Fibroblast of the conjunctiva (primary cell): Measurements from ENCODE around the gene NAPG.
"Not testable (repeated sequence)": the region's sequence is repeated elsewhere in the genome, so short reads cannot be mapped to it uniquely, and the experiment has no call there.

ENCODE experiments used
- DNase-seq: peaks from one replicate; pipeline ENCODE4 v3.0.0-alpha.2; 2010; ENCODE audit warnings: low read depth

The NAPG gene

GRCh38 chr18:10546557-10547300 lies 20.9 kb downstream of the NAPG start:
- DNase-seq = no peak

DNA sequence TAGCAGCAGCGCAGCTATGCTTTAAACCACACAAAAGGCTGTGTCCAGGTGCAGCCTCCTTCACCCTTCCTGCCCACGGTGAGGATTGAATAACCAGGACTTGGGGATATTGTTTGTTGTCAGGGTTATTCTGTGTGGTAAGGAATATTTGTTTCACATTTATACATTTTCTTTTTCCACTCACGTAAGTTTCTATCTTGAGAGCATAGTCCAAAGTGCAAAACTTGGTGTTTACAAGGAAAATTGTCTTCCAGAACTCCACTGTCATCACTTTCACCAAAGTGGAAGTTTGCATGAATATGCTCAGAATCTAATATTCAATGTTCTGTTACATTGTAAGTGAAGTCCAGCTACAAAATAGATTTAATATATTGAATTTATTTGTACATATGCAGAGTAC lies 26.4 kb downstream of the NAPG start:
- DNase-seq = no peak

GRCh38 chr18:10556251-10556650 lies 30.4 kb downstream of the NAPG start:
- DNase-seq = not testable (repeated sequence)

DNA sequence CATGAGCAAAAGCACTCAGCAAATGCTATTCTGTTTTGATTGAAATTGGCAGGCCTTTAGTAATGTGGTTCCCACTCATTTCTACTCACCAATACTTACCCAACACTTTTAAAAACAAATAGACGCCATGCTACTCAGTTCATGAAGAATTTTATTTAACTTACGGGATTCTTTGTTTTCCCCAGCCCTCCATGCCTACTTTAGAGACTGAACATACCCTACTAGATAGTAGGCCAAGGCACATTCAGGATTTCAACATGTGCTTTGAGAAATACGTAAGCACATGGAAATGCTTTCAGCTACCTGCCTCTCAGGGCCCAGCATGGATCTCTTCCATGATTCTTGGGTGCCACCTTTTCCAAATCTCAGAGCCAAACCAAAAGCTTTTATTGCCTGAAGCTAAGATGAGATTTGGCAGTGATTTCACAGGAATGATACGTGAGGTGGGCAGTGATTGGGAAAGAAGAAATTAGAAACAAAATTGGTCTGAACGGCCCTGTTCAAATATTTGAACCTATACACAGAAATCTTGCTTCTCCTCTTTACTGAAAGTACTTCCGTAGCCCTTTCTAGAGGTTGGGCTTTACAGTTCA lies 31.4 kb downstream of the NAPG start:
- no peak for DNase-seq

- DNase-seq = no peak
These were observed 32.6 kb downstream of the NAPG start for GRCh38 chr18:10558243-10558966.

- DNase-seq = no peak
These were observed 33.1 kb downstream of the NAPG start for GRCh38 chr18:10558967-10559298.

- DNase-seq = no peak
These were observed 34.0 kb downstream of the NAPG start for GRCh38 chr18:10559553-10560451.

GRCh38 chr18:10560452-10561045 lies 34.7 kb downstream of the NAPG start:
- DNase-seq = peak; percentile 51

- no peak for DNase-seq
These were observed 36.9 kb downstream of the NAPG start for GRCh38 chr18:10562773-10563160.

GRCh38 chr18:10563886-10564285 lies 38.1 kb downstream of the NAPG start:
- DNase-seq = no peak

GRCh38 chr18:10564975-10565773 lies 39.3 kb downstream of the NAPG start:
- DNase-seq = no peak

GRCh38 chr18:10565835-10566234 lies 40.0 kb downstream of the NAPG start:
- DNase-seq = no peak

DNA sequence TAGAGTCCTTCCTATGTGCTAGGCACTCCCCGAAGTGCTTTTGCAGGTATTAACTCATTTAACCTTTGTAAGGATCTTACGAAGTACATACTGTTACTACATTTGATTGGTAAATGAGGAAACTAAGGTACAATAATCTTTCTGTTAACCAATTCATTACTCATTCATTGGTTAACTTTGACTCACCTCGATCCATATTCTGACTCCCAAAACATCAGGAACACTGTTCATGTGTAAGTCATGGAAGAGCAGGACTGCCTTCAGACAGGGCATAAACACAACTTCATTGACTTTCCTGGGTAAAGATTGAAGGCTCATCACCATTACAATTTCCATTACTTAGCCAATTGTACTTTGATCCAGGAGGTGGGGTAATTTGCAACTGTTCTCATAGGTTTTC lies 40.6 kb downstream of the NAPG start:
- DNase-seq = no peak

- DNase-seq = not testable (repeated sequence)
These were observed 44.1 kb downstream of the NAPG start for GRCh38 chr18:10569941-10570340.

- no peak for DNase-seq
These were observed 44.8 kb downstream of the NAPG start for GRCh38 chr18:10570622-10571021.

GRCh38 chr18:10571537-10571936 lies 45.7 kb downstream of the NAPG start:
- no peak for DNase-seq

DNA sequence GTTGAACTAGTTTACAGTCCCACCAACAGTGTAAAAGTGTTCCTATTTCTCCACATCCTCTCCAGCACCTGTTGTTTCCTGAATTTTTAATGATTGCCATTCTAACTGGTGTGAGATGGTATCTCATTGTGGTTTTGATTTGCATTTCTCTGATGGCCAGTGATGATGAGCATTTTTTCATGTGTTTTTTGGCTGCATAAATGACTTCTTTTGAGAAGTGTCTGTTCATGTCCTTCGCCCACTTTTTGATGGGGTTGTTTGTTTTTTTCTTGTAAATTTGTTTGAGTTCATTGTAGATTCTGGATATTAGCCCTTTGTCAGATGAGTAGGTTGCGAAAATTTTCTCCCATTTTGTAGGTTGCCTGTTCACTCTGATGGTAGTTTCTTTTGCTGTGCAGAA lies 47.4 kb downstream of the NAPG start:
- not testable (repeated sequence) for DNase-seq

DNA sequence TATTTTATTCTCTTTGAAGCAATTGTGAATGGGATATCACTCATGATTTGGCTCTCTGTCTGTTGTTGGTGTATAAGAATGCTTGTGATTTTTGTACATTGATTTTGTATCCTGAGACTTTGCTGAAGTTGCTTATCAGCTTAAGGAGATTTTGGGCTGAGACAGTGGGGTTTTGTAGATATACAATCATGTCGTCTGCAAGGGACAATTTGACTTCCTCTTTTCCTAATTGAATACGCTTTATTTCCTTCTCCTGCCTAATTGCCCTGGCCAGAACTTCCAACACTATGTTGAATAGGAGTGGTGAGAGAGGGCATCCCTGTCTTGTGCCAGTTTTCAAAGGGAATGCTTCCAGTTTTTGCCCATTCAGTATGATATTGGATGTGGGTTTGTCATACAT lies 48.6 kb downstream of the NAPG start:
- not testable (repeated sequence) for DNase-seq

GRCh38 chr18:10577842-10578572 lies 52.2 kb downstream of the NAPG start:
- not testable (repeated sequence) for DNase-seq

- not testable (repeated sequence) for DNase-seq
These were observed 52.7 kb downstream of the NAPG start for GRCh38 chr18:10578573-10578899.
